Caco-2 (cell line): ENCODE results near the gene MYBPC2. TPM values are rescaled to one million over a fixed set of nuclear protein-coding genes. Genes with fewer than 3 reads are reported as not detected.

Experiments
- BruUV-seq: library from RNA; stranded (reverse); fragments of 400-500 nt; replicated peaks from 2 replicates; lab custom pipeline; 2021; lab: Mats Ljungman, UMichigan
- CTCF ChIA-PET: fragments of 300-600 bp; sonication (Branson Sonifier 250); formaldehyde crosslinking; loops from one replicate; lab custom pipeline; 2022; ENCODE audit warnings: antibody characterized with exemption; lab: Charles Lee
- POLR2A ChIA-PET: fragments of 300-600 bp; sonication (Branson Sonifier 250); formaldehyde crosslinking; loops from one replicate; lab custom pipeline; 2022; ENCODE audit warnings: antibody characterized with exemption; lab: Charles Lee
- DNase-seq, 2 experiments: peaks; one replicate each; pipeline versions ENCODE4 v3.0.0 to v3.0.0-alpha.2; 2020 to 2022
- H3K27me3 ChIP-seq: replicated peaks from 2 replicates; pipeline ENCODE4 v1.6.0; 2011; ENCODE audit warnings: low read length; ENCODE audit not compliant: control insufficient read depth, insufficient read depth
- H3K36me3 ChIP-seq: 2 replicates; pipeline ENCODE4 v1.5.1; 2011; ENCODE audit warnings: low read length; ENCODE audit not compliant: control insufficient read depth, insufficient read depth
- H3K4me1 ChIP-seq: fragments of 250-450 bp; sonication (Bioruptor Pico); 2 replicates; pipeline ENCODE4 v1.5.1; 2020; ENCODE audit warnings: mild to moderate bottlenecking
- H3K4me3 ChIP-seq: 2 replicates; pipeline ENCODE4 v1.5.1; 2011; ENCODE audit warnings: low read depth, mild to moderate bottlenecking, control low read depth, low read length
- H3K9me3 ChIP-seq: fragments of 250-450 bp; sonication (Bioruptor Pico); 2 replicates; pipeline ENCODE4 v1.5.1; 2020; ENCODE audit warnings: mild to moderate bottlenecking, moderate library complexity
- H3K27ac Mint-ChIP-seq: one replicate; pipeline ENCODE4 v1.8.0; 2022; ENCODE audit warnings: mixed read lengths; ENCODE audit not compliant: unreplicated experiment
- H3K27me3 Mint-ChIP-seq: one replicate; pipeline ENCODE4 v1.8.0; 2022; ENCODE audit warnings: mixed read lengths; ENCODE audit not compliant: insufficient read depth, unreplicated experiment
- H3K36me3 Mint-ChIP-seq: one replicate; pipeline ENCODE4 v1.8.0; 2022; ENCODE audit warnings: mild to moderate bottlenecking, mixed read lengths; ENCODE audit not compliant: insufficient read depth, unreplicated experiment
- H3K4me1 Mint-ChIP-seq: one replicate; pipeline ENCODE4 v1.8.0; 2022; ENCODE audit warnings: low read depth, mixed read lengths; ENCODE audit not compliant: unreplicated experiment
- H3K4me3 Mint-ChIP-seq: one replicate; pipeline ENCODE4 v1.8.0; 2022; ENCODE audit warnings: mild to moderate bottlenecking, moderate library complexity, mixed read lengths; ENCODE audit not compliant: unreplicated experiment
- H3K9me3 Mint-ChIP-seq: one replicate; pipeline ENCODE4 v1.8.0; 2022; ENCODE audit warnings: mixed read lengths; ENCODE audit not compliant: unreplicated experiment
- intact Hi-C: fragments of 100-400 bp; cut with micrococcal nuclease; formaldehyde crosslinking; loops from one replicate; pipeline ENCODE4 v1.10.0; 2022; ENCODE audit not compliant: unreplicated experiment
- total RNA-seq: library from RNA; stranded (reverse); gene quantifications from 2 replicates; pipeline ENCODE4 v1.2.3, GENCODE V29; 2022
- TF ChIP-seq, protein P1 (sequence below), 2 experiments: fragments of 200-600 bp in 1 of 2; IDR thresholded peaks; 1 replicate in 1 of 2; 2 replicates in 1 of 2; pipeline versions ENCODE4 v1.5.1 to v1.8.0; 2011 to 2022; ENCODE audit warnings: antibody characterized with exemption in 1 of 2, control low read depth in 1 of 2, inconsistent platforms in 1 of 2, low read depth in 1 of 2, low read length in 1 of 2, mild to moderate bottlenecking in 1 of 2, moderate library complexity in 1 of 2; ENCODE audit not compliant: insufficient read depth in 1 of 2, severe bottlenecking in 1 of 2, unreplicated experiment in 1 of 2

The MYBPC2 gene
- total RNA-seq, 1 experiment from 2014 or later: 1.6 TPM

DNA sequence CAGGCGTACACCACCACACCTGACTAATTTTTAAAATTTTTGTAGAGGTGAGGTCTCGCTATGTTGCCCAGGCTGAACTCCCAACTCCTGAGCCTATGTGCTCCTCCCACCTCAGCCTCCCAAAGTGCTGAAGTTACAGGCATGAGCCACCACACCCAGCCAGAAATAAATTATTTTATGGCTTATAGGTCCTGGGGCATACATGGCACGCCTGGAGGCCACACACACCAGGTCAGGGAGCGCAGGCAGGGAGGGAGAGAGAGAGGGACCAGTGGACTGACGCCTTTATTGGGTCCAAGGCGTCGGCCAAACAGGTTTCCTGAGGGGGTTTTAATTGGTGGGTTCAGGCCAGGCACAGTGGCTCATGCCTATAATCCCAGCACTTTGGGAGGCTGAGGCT, 7.1 kb upstream of the MYBPC2 start:
- Histone ChIP-seq H3K4me1 (peaks cover 4% of the 10 kb centered on the region; the same call in 1 of the 2 replicates), H3K4me3 (no peak overlapping the region), H3K9me3 (no peaks in the 10 kb centered on the region), H3K27me3 (no peaks in the 10 kb centered on the region), H3K36me3 (no peaks in the 10 kb centered on the region)
- H3K4me1 Mint-ChIP-seq: peaks cover 4% of the 10 kb centered on the region
- TF ChIP-seq, protein P1, sequence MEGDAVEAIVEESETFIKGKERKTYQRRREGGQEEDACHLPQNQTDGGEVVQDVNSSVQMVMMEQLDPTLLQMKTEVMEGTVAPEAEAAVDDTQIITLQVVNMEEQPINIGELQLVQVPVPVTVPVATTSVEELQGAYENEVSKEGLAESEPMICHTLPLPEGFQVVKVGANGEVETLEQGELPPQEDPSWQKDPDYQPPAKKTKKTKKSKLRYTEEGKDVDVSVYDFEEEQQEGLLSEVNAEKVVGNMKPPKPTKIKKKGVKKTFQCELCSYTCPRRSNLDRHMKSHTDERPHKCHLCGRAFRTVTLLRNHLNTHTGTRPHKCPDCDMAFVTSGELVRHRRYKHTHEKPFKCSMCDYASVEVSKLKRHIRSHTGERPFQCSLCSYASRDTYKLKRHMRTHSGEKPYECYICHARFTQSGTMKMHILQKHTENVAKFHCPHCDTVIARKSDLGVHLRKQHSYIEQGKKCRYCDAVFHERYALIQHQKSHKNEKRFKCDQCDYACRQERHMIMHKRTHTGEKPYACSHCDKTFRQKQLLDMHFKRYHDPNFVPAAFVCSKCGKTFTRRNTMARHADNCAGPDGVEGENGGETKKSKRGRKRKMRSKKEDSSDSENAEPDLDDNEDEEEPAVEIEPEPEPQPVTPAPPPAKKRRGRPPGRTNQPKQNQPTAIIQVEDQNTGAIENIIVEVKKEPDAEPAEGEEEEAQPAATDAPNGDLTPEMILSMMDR (IDR thresholded peaks at IDR 0.05; ENCODE audit: insufficient read depth in 1 of 2, low read depth in 1 of 2, low read length in 1 of 2, severe bottlenecking in 1 of 2, unreplicated experiment in 1 of 2): no peak
- ChIA-PET POLR2A (no interaction called here), CTCF (no interaction called here)
- no peak overlapping the region for H3K27ac Mint-ChIP-seq
- peaks cover 5% of the 10 kb centered on the region for H3K36me3 Mint-ChIP-seq
- H3K9me3 Mint-ChIP-seq: no peaks in the 10 kb centered on the region
- BruUV-seq: no TSS peak
- intact Hi-C loops: no loop called here
- H3K27me3 Mint-ChIP-seq: no peaks in the 10 kb centered on the region
- no peak for DNase-seq
- no peak overlapping the region for H3K4me3 Mint-ChIP-seq

- CTCF ChIA-PET: interaction anchor here (0.5 to 1.4 kb wide), 3 partner anchors 29 to 99 kb away, joined by 3 to 6 read pairs (median 6); partner anchors contain the start of gene KCNC3
- TF ChIP-seq, protein P1 (IDR thresholded peaks at IDR 0.05; ENCODE audit: insufficient read depth in 1 of 2, low read depth in 1 of 2, low read length in 1 of 2, severe bottlenecking in 1 of 2, unreplicated experiment in 1 of 2): no peak
- intact Hi-C loops: no loop called here
- Mint-ChIP-seq H3K4me1 (peaks cover 12% of the 10 kb centered on the region), H3K9me3 (no peaks in the 10 kb centered on the region), H3K27me3 (no peaks in the 10 kb centered on the region), H3K36me3 (peaks cover 12% of the 10 kb centered on the region), H3K4me3 (no peak overlapping the region), H3K27ac (no peak overlapping the region)
- H3K4me3 ChIP-seq: no peak overlapping the region
- H3K9me3 ChIP-seq: no peaks in the 10 kb centered on the region
- H3K36me3 ChIP-seq: no peaks in the 10 kb centered on the region
- DNase-seq: no peak
- peaks cover 10% of the 10 kb centered on the region for H3K4me1 ChIP-seq
- POLR2A ChIA-PET: no interaction called here
- H3K27me3 ChIP-seq: no peaks in the 10 kb centered on the region
- no TSS peak for BruUV-seq
Observed at GRCh38 chr19:50427318-50427925, 5.3 kb upstream of the MYBPC2 start.

DNA sequence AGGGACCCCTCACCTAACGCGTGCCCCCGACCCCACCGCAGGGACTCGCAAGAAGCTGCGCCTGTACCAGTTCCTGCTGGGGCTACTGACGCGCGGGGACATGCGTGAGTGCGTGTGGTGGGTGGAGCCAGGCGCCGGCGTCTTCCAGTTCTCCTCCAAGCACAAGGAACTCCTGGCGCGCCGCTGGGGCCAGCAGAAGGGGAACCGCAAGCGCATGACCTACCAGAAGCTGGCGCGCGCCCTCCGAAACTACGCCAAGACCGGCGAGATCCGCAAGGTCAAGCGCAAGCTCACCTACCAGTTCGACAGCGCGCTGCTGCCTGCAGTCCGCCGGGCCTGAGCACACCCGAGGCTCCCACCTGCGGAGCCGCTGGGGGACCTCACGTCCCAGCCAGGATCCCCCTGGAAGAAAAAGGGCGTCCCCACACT, 4.7 kb upstream of the MYBPC2 start:
- Mint-ChIP-seq H3K27ac (no peak overlapping the region), H3K27me3 (peaks cover 3% of the 10 kb centered on the region), H3K36me3 (peaks cover 12% of the 10 kb centered on the region), H3K9me3 (no peaks in the 10 kb centered on the region), H3K4me3 (no peak overlapping the region), H3K4me1 (peaks cover 12% of the 10 kb centered on the region)
- POLR2A ChIA-PET: no interaction called here
- Histone ChIP-seq H3K4me1 (peaks cover 15% of the 10 kb centered on the region), H3K4me3 (no peak overlapping the region), H3K36me3 (no peaks in the 10 kb centered on the region), H3K27me3 (no peaks in the 10 kb centered on the region), H3K9me3 (no peaks in the 10 kb centered on the region)
- no TSS peak for BruUV-seq
- intact Hi-C loops: no loop called here
- DNase-seq: no peak
- CTCF ChIA-PET: interaction anchor here (1.4 kb wide), 1 partner anchor 32 kb away, joined by 6 read pairs; no protein-coding TSS in a partner anchor
- TF ChIP-seq, protein P1 (IDR thresholded peaks at IDR 0.05; ENCODE audit: insufficient read depth in 1 of 2, low read depth in 1 of 2, low read length in 1 of 2, severe bottlenecking in 1 of 2, unreplicated experiment in 1 of 2): no peak
